Spleen (tissue), 11 donors: ENCODE data around the gene CEBPE. TPM values are rescaled to one million over a fixed set of nuclear protein-coding genes. Genes with fewer than 3 reads are reported as not detected.

ENCODE experiments used
- DNase-seq: peaks from one replicate; pipeline ENCODE4 v3.0.0-alpha.2; 2020
- H3K27ac ChIP-seq, 8 donors: fragments of 200-600 bp; sonication (generic) in 7 of 8; 1 replicate in 4 of 8; 2 replicates in 4 of 8; pipeline versions ENCODE4 v1.5.0 to v1.8.0; 2016 to 2021; ENCODE audit warnings: inconsistent platforms in 4 of 8, mild to moderate bottlenecking in 4 of 8, moderate library complexity in 1 of 8
- H3K27me3 ChIP-seq, 7 donors: fragments of 200-600 bp; sonication (generic) in 6 of 7; replicated peaks in 1 of 7; 1 replicate in 4 of 7; 2 replicates in 3 of 7; pipeline versions ENCODE4 v1.5.0 to v1.8.0; 2016 to 2021; ENCODE audit warnings: inconsistent platforms in 3 of 7, mild to moderate bottlenecking in 1 of 7
- H3K36me3 ChIP-seq, 6 donors: fragments of 200-600 bp; sonication (generic) in 5 of 6; 1 replicate in 4 of 6; 2 replicates in 2 of 6; pipeline versions ENCODE4 v1.5.0 to v1.8.0; 2016 to 2021; ENCODE audit warnings: inconsistent platforms in 2 of 6
- H3K4me1 ChIP-seq, 6 donors: fragments of 200-600 bp; sonication (generic) in 5 of 6; 1 replicate in 3 of 6; 2 replicates in 3 of 6; pipeline versions ENCODE4 v1.5.0 to v1.8.0; 2016 to 2021; ENCODE audit warnings: inconsistent platforms in 3 of 6
- H3K4me3 ChIP-seq, 8 donors: fragments of 200-600 bp; sonication (generic) in 7 of 8; 1 replicate in 4 of 8; 2 replicates in 4 of 8; pipeline versions ENCODE4 v1.5.0 to v1.8.0; 2016 to 2021; ENCODE audit warnings: inconsistent platforms in 4 of 8, mild to moderate bottlenecking in 4 of 8, moderate library complexity in 2 of 8
- H3K9me3 ChIP-seq, 8 donors: fragments of 200-600 bp; sonication (generic) in 7 of 8; 1 replicate in 4 of 8; 2 replicates in 4 of 8; pipeline versions ENCODE4 v1.5.0 to v1.8.0; 2016 to 2021; ENCODE audit warnings: inconsistent platforms in 4 of 8
- CTCF ChIP-seq, 11 experiments: fragments of 200-600 bp in 7 of 11; fragments of 450-650 bp in 4 of 11; sonication (generic) in 4 of 11; IDR thresholded peaks in 8 of 11; conservative IDR thresholded peaks in 3 of 11; 1 replicate in 7 of 11; 2 replicates in 4 of 11; pipeline versions ENCODE4 v1.4.0 to v1.8.0; 2016 to 2021; ENCODE audit warnings: antibody characterized with exemption in 11 of 11, inconsistent platforms in 4 of 11, mild to moderate bottlenecking in 1 of 11
- POLR2A ChIP-seq, 3 donors: fragments of 450-650 bp; IDR thresholded peaks; one replicate each; pipeline ENCODE4 v1.5.1; 2017; ENCODE audit warnings: antibody characterized with exemption in 3 of 3, mild to moderate bottlenecking in 1 of 3
- POLR2AphosphoS5 ChIP-seq, 3 donors: sonication (generic); formaldehyde crosslinking; IDR thresholded peaks; one replicate each; pipeline ENCODE4 v1.5.1; 2017; ENCODE audit warnings: antibody characterized with exemption in 3 of 3
- WGBS, 5 donors: extraction: QIAGEN DNeasy Blood & Tissue Kit in 3 of 5; methylation state at CpG; one replicate each; pipeline versions ENCODE4 v1.1.5 to v1.1.7; 2013 to 2018; 5-methylcytosine and 5-hydroxymethylcytosine counted together
- intact Hi-C: fragments of 100-400 bp; cut with DNase I; formaldehyde crosslinking; loops from one replicate; pipeline ENCODE4 v1.15.0; 2023; ENCODE audit warnings: low total_unique reads
- polyA plus RNA-seq, 3 donors: library from polyadenylated mRNA; stranded (reverse); fragments of 200-250 nt; gene quantifications; one replicate each; pipeline ENCODE4 v1.2.1, GENCODE V29; 2013
- total RNA-seq, 7 donors: library from RNA; depleted of rRNA in 3 of 7; stranded (reverse); fragments of >200 nt in 3 of 7; fragmentation: NEBNext Ultra II Directional in 4 of 7; extraction: Animal tissue kit (Norgen Biotek cat#: 25700) in 4 of 7; gene quantifications; one replicate each; pipeline versions ENCODE4 v1.1.0 to v1.2.1, GENCODE V29; 2016 to 2021
- donor health status: healthy with polysubstance abuse.
- donor health status: DM: no; HTN: no; CAD: no; lungs with moderate emphysema.
- donor health status: DM: no; HTN: no; CAD: no.
- donor health status: Bipolar disorder and iron deficiency.
- donor health status: healthy.
- donor health status: DM: no; HTN: no; CAD: no.
- donor health status: DM: yes; HTN: yes; CAD: no.

The CEBPE gene
- total and polyA plus RNA-seq, 10 donors = 0.64 to 9.6 (median 1.5) TPM

GRCh38 chr14:23115918-23116317 lies 3.1 kb downstream of the CEBPE start:
- H3K4me1 ChIP-seq = peaks cover 5 to 90% (median 42%) of the 10 kb centered on the region in 6 donors
- no peaks in the 10 kb centered on the region for H3K9me3 ChIP-seq
- TF ChIP-seq POLR2AphosphoS5 (IDR thresholded peaks at IDR 0.05) (no peak), CTCF (IDR thresholded peaks at IDR 0.05 in 8 of 11, conservative IDR thresholded peaks at IDR 0.05 in 3 of 11) (no peak), POLR2A (IDR thresholded peaks at IDR 0.05) (no peak)
- intact Hi-C loops = no loop called here
- DNase-seq = no peak
- H3K27me3 ChIP-seq = peaks cover 0 to 29% (median 0%) of the 10 kb centered on the region in 7 donors
- H3K36me3 ChIP-seq = no peaks in the 10 kb centered on the region
- H3K4me3 ChIP-seq = no peak overlapping the region
- H3K27ac ChIP-seq = peak overlapping the region in 3 of 8 donors; percentile 41 to 62 (median 46)
- 73 to 92% (median 85%) methylated on average over 5 of the region's 5 CpGs for WGBS, 5 donors

GRCh38 chr14:23115039-23115731 lies 3.9 kb downstream of the CEBPE start:
- Histone ChIP-seq H3K4me1 (peaks cover 0 to 84% (median 36%) of the 10 kb centered on the region in 6 donors), H3K36me3 (no peaks in the 10 kb centered on the region), H3K27ac (peak overlapping the region in 3 of 8 donors; percentile 41 to 62 (median 46)), H3K27me3 (peaks cover 0 to 30% (median 0%) of the 10 kb centered on the region in 7 donors), H3K4me3 (no peak overlapping the region), H3K9me3 (no peaks in the 10 kb centered on the region)
- intact Hi-C loops = no loop called here
- TF ChIP-seq POLR2A (IDR thresholded peaks at IDR 0.05) = no peak
- TF ChIP-seq CTCF (IDR thresholded peaks at IDR 0.05 in 8 of 11, conservative IDR thresholded peaks at IDR 0.05 in 3 of 11) = no peak
- TF ChIP-seq POLR2AphosphoS5 (IDR thresholded peaks at IDR 0.05) = no peak
- 41 to 79% (median 59%) methylated on average over 10 of the region's 10 CpGs for WGBS, 5 donors
- peak; percentile 72 for DNase-seq

- 61 to 73% (median 69%) methylated on average over 4 of the region's 4 CpGs for WGBS, 5 donors
- Histone ChIP-seq H3K9me3 (no peaks in the 10 kb centered on the region), H3K4me3 (no peak overlapping the region), H3K27me3 (peaks cover 0 to 30% (median 0%) of the 10 kb centered on the region in 7 donors), H3K4me1 (peaks cover 0 to 78% (median 30%) of the 10 kb centered on the region in 6 donors), H3K36me3 (no peaks in the 10 kb centered on the region), H3K27ac (peak overlapping the region in 3 of 8 donors; percentile 41 to 62 (median 46))
- intact Hi-C loops = no loop called here
- no peak for TF ChIP-seq POLR2A (IDR thresholded peaks at IDR 0.05)
- no peak for TF ChIP-seq CTCF (IDR thresholded peaks at IDR 0.05 in 8 of 11, conservative IDR thresholded peaks at IDR 0.05 in 3 of 11)
- TF ChIP-seq POLR2AphosphoS5 (IDR thresholded peaks at IDR 0.05) = no peak
- DNase-seq = peak; percentile 58
These were observed 4.4 kb downstream of the CEBPE start for GRCh38 chr14:23114669-23115038.

- TF ChIP-seq POLR2AphosphoS5 (IDR thresholded peaks at IDR 0.05) = no peak
- no peak for TF ChIP-seq CTCF (IDR thresholded peaks at IDR 0.05 in 8 of 11, conservative IDR thresholded peaks at IDR 0.05 in 3 of 11)
- no peak for TF ChIP-seq POLR2A (IDR thresholded peaks at IDR 0.05)
- intact Hi-C loops = no loop called here
- Histone ChIP-seq H3K4me1 (peaks cover 0 to 73% (median 25%) of the 10 kb centered on the region in 6 donors), H3K27ac (peak overlapping the region in 3 of 8 donors; percentile 41 to 62 (median 59)), H3K27me3 (peaks cover 0 to 30% (median 0%) of the 10 kb centered on the region in 7 donors), H3K4me3 (no peak overlapping the region), H3K9me3 (no peaks in the 10 kb centered on the region), H3K36me3 (no peaks in the 10 kb centered on the region)
- 56 to 80% (median 62%) methylated on average over 2 to 5 of the region's 5 CpGs for WGBS, 5 donors
- peak; percentile 37 for DNase-seq
These were observed 5.0 kb downstream of the CEBPE start for GRCh38 chr14:23114120-23114458.
